Tibial nerve (tissue), 4 donors: Measurements from ENCODE around the gene TUBB4B. TPM values are rescaled to one million over a fixed set of nuclear protein-coding genes. Genes with fewer than 3 reads are reported as not detected.

Experiments used
- DNase-seq, 2 donors: peaks; one replicate each; pipeline ENCODE4 v3.0.0-alpha.2; 2019; ENCODE audit warnings: low spot score in 2 of 2
- H3K27ac ChIP-seq, 4 donors: fragments of 200-600 bp; sonication (generic) in 3 of 4; one replicate each; pipeline ENCODE4 v1.5.1; 2017 to 2019; ENCODE audit warnings: mild to moderate bottlenecking in 1 of 4
- H3K27me3 ChIP-seq, 2 donors: fragments of 200-600 bp; sonication (generic) in 1 of 2; one replicate each; pipeline versions ENCODE4 v1.5.1 to v1.6.0; 2017 to 2019
- H3K36me3 ChIP-seq, 3 donors: fragments of 200-600 bp; sonication (generic); one replicate each; pipeline ENCODE4 v1.5.1; 2018 to 2019
- H3K4me1 ChIP-seq, 4 donors: fragments of 200-600 bp; sonication (generic) in 3 of 4; one replicate each; pipeline ENCODE4 v1.5.1; 2017 to 2019
- H3K4me3 ChIP-seq, 4 donors: fragments of 200-600 bp; sonication (generic) in 3 of 4; one replicate each; pipeline ENCODE4 v1.5.1; 2017 to 2019; ENCODE audit warnings: mild to moderate bottlenecking in 1 of 4, moderate library complexity in 1 of 4
- H3K9me3 ChIP-seq, 4 donors: fragments of 200-600 bp; sonication (generic) in 3 of 4; one replicate each; pipeline ENCODE4 v1.5.1; 2017 to 2019
- EP300 ChIP-seq, 2 donors: sonication (generic); formaldehyde crosslinking; IDR thresholded peaks; one replicate each; pipeline ENCODE4 v1.6.1; 2017; ENCODE audit warnings: antibody characterized with exemption in 2 of 2, mild to moderate bottlenecking in 1 of 2
- POLR2A ChIP-seq, 2 donors: fragments of 450-650 bp; IDR thresholded peaks; one replicate each; pipeline ENCODE4 v1.6.1; 2017; ENCODE audit warnings: antibody characterized with exemption in 2 of 2, mild to moderate bottlenecking in 2 of 2, moderate library complexity in 2 of 2
- WGBS, 2 donors: methylation state at CpG; one replicate each; pipeline ENCODE4 v1.1.5; 2018; 5-methylcytosine and 5-hydroxymethylcytosine counted together
- total RNA-seq, 4 donors: library from RNA; depleted of rRNA; stranded (reverse); fragments of >200 nt; gene quantifications; one replicate each; pipeline ENCODE4 v1.1.0, GENCODE V29; 2016
- TF ChIP-seq, protein P1 (sequence below), 5 experiments: fragments of 200-600 bp in 3 of 5; fragments of 450-650 bp in 2 of 5; sonication (generic) in 3 of 5; IDR thresholded peaks; one replicate each; pipeline ENCODE4 v1.5.1; 2016 to 2019; ENCODE audit warnings: antibody characterized with exemption in 5 of 5, mild to moderate bottlenecking in 3 of 5, moderate library complexity in 2 of 5

The TUBB4B gene
- total RNA-seq, 4 donors from 2014 or later = 102 to 190 (median 161) TPM

DNA sequence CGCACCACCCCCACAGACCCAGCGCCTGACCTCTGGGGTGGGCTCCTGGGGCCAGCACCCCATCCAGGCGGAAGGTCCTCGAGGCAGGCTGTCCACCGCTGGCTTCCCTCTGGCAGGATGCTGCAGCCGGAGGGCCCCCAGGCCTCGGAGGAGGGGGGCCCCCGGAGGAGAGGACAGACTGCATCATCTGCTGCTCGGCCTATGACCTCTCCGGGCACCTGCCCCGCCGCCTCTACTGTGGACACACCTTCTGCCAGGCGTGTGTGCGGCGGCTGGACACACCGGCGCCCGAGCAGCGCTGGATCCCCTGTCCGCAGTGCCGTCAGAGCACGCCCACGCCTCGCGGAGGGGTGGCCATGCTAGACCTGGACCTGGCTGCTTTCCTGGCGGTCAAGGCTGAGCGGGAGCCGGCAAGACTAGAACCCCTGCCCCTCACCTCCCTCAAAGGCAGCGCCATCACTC lies 12.6 kb upstream of the TUBB4B start:
- Histone ChIP-seq H3K27ac (no peak overlapping the region), H3K9me3 (no peaks in the 10 kb centered on the region), H3K36me3 (no peaks in the 10 kb centered on the region), H3K4me1 (peaks cover 0 to 26% (median 11%) of the 10 kb centered on the region in 4 donors), H3K4me3 (no peak overlapping the region), H3K27me3 (peaks cover 0 to 72% of the 10 kb centered on the region in 2 donors)
- TF ChIP-seq EP300 (IDR thresholded peaks at IDR 0.05) (no peak), POLR2A (IDR thresholded peaks at IDR 0.05) (no peak)
- TF ChIP-seq, protein P1, sequence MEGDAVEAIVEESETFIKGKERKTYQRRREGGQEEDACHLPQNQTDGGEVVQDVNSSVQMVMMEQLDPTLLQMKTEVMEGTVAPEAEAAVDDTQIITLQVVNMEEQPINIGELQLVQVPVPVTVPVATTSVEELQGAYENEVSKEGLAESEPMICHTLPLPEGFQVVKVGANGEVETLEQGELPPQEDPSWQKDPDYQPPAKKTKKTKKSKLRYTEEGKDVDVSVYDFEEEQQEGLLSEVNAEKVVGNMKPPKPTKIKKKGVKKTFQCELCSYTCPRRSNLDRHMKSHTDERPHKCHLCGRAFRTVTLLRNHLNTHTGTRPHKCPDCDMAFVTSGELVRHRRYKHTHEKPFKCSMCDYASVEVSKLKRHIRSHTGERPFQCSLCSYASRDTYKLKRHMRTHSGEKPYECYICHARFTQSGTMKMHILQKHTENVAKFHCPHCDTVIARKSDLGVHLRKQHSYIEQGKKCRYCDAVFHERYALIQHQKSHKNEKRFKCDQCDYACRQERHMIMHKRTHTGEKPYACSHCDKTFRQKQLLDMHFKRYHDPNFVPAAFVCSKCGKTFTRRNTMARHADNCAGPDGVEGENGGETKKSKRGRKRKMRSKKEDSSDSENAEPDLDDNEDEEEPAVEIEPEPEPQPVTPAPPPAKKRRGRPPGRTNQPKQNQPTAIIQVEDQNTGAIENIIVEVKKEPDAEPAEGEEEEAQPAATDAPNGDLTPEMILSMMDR (IDR thresholded peaks at IDR 0.05) = no peak
- no peak for DNase-seq
- 58 to 75% methylated on average over 16 to 27 of the region's 29 CpGs for WGBS, 2 donors

DNA sequence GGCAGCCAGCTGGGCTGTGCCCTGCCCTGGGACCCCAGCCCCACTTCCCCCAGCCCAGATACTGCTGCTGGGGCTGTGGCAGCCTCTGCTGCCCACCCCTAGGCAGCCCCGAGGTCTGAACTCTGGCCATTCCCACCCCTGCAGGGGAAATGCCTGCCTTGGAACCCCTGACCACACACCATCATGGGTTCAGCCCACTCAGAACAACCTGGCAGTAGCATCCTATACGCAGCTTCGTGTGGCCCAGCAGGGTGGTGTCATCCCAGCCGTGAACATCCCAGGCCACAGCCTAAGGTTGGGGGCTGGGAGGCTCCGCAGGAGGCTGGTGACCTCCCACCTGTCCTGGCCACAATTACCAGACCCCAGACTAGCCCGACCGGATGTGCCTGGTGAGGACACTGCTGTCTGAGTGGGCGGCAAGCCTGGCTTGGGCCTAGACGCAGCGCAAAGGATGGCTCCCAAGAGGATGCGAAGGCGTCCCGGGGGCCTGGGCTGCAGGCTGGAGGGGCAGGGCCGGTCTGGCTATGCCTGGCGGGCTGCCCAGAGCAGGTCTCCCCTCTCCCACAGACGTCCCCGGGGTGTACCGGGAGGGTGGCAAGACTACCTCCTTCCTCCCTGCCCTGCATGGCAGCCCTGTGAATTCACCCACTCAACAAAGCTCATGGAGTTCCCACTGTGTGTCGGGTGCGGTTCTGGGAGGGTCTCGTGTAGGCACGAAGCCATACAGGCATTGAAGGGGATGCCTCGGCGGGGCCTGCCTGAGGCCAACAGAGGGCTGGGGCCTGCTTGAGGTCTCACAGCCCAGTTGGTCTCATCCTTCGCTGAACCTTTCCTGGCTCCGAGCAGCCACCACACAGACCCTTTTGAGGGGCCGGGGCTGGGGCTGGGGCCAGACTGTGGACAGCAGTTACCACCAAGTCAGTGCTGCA lies 11.9 kb upstream of the TUBB4B start:
- H3K27me3 ChIP-seq = peaks cover 0 to 79% of the 10 kb centered on the region in 2 donors
- H3K4me3 ChIP-seq = no peak overlapping the region
- peaks cover 0 to 20% (median 6%) of the 10 kb centered on the region in 4 donors for H3K4me1 ChIP-seq
- TF ChIP-seq EP300 (IDR thresholded peaks at IDR 0.05) (no peak), POLR2A (IDR thresholded peaks at IDR 0.05) (no peak)
- TF ChIP-seq, protein P1 (IDR thresholded peaks at IDR 0.05) = no peak
- 53 to 57% methylated on average over 16 of the region's 27 CpGs for WGBS, 2 donors
- H3K27ac ChIP-seq = no peak overlapping the region
- no peaks in the 10 kb centered on the region for H3K9me3 ChIP-seq
- H3K36me3 ChIP-seq = no peaks in the 10 kb centered on the region
- DNase-seq = no peak

DNA sequence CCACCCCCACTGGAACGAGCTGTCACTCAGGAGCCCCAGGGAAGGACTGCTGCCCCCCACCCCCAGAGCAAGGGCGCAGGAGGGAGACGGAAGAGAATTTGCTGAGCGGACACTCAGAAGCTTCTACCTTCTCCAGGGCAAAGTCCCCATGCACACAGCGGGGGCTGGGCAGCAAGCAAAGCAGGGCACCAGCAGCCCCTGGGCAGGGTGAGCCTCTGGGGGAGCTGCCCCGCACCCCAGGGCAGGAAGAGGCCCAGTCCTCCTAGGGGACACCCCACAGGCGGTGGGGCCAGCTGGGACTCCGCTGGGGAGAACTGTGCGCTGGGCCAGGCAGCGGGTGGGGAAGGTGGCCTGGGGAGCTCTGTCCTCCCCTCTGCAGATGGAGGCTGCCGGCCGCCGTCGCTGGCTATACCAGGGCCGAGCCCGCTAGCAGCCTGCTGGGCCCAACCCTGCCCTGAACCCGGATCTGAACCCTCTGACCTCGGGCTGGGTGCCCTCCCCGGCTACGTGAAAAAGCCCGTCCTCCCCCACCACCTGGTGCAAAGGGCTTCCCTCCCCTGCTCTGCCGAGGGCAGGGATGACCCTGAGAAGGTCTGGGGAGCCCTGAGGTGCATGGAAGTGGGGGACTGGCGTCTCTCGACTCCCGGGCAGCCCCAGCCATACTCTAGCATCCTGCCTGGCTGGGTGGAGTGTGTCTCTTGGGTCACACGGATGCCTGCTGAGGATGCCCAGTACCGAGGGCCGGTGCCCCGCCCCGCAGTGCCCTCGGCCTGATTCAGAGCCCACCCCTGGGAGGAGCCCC lies 11.0 kb upstream of the TUBB4B start:
- TF ChIP-seq POLR2A (IDR thresholded peaks at IDR 0.05) (no peak), EP300 (IDR thresholded peaks at IDR 0.05) (no peak)
- TF ChIP-seq, protein P1 (IDR thresholded peaks at IDR 0.05) = no peak
- H3K4me3 ChIP-seq = no peak overlapping the region
- peaks cover 0 to 81% of the 10 kb centered on the region in 2 donors for H3K27me3 ChIP-seq
- no peaks in the 10 kb centered on the region for H3K9me3 ChIP-seq
- WGBS, 2 donors = 39 to 58% methylated on average over 5 to 15 of the region's 31 CpGs
- H3K27ac ChIP-seq = no peak overlapping the region
- H3K36me3 ChIP-seq = no peaks in the 10 kb centered on the region
- H3K4me1 ChIP-seq = peaks cover 0 to 14% (median 4%) of the 10 kb centered on the region in 4 donors
- no peak for DNase-seq

DNA sequence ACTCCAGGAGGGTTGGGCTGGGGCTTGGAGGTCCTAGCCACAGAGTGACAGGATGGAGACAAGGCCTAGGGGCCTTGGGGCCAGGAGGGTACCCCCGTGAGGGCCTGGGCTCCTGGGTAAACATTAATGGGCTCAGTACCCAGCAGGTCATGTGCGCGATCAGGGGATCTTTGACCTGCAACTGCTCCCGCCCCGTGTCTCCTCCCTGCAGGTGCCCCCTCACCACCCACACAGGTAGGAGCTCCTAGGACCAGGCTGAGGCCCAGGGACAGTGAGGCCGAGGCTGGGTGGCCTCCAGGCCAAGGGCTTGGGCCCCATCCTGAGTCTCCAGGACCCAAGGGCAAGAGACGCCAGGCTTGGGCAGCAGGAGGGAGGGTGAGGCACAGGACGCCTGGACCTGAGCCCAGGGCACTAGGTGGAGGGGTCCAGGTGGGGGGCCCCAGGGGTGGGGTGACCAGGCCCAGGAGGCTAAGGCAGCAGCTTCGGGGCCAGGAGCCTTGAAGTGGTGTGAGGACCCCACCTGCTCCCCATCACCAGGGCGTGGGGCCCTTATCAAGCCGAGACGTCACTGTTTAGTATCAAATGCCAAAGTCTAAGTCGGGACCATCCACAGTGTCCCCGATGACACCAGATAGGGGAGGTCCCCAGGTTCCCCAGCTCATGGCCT lies 10.2 kb upstream of the TUBB4B start, which contains the start of gene SLC34A3:
Gene SLC34A3 (plus strand): TSS at position 197 of the 667 bp plus-strand sequence. CDS start 802 bp downstream, outside the sequence.
- DNase-seq = no peak
- Histone ChIP-seq H3K27ac (no peak within 1 kb of the TSS), H3K27me3 (peaks cover 0 to 79% of the 10 kb centered on the region in 2 donors), H3K4me1 (peaks cover 0 to 21% (median 8%) of the 10 kb centered on the region in 4 donors), H3K36me3 (no peaks in the 10 kb centered on the region), H3K9me3 (no peaks in the 10 kb centered on the region), H3K4me3 (no peak within 1 kb of the TSS)
- TF ChIP-seq, protein P1 (IDR thresholded peaks at IDR 0.05) = no peak
- TF ChIP-seq POLR2A (IDR thresholded peaks at IDR 0.05) = no peak
- no peak for TF ChIP-seq EP300 (IDR thresholded peaks at IDR 0.05)
- WGBS, 2 donors = 74 to 78% methylated on average over 6 to 13 of the region's 14 CpGs
